Endothelial cell of umbilical vein (primary cell): ENCODE results near the gene ECE2.

Experiments
- CTCF ChIP-seq, 2 donors: IDR thresholded peaks; 1 replicate in 1 of 2; 2 replicates in 1 of 2; pipeline ENCODE4 v1.5.1; 2011; ENCODE audit warnings: low read length in 2 of 2, mild to moderate bottlenecking in 2 of 2, moderate library complexity in 2 of 2, control low read depth in 1 of 2, inconsistent platforms in 1 of 2, low read depth in 1 of 2; ENCODE audit not compliant: insufficient read depth in 1 of 2; ENCODE audit errors: extremely low read depth in 1 of 2
- EZH2 ChIP-seq: IDR thresholded peaks from 2 replicates; pipeline ENCODE4 v1.6.1; 2012; ENCODE audit warnings: borderline replicate concordance, low read depth, mild to moderate bottlenecking, moderate library complexity, low read length, inconsistent platforms; ENCODE audit not compliant: severe bottlenecking
- GATA2 ChIP-seq: IDR thresholded peaks from 2 replicates; pipeline ENCODE4 v1.7.0; 2011; ENCODE audit warnings: low read depth, mild to moderate bottlenecking, moderate library complexity, mixed read lengths, low read length; ENCODE audit not compliant: insufficient read length, insufficient read depth
- JUN ChIP-seq: IDR thresholded peaks from 2 replicates; pipeline ENCODE4 v1.6.1; 2011; ENCODE audit warnings: borderline replicate concordance, low read depth; ENCODE audit not compliant: insufficient read length, insufficient read depth
- MAX ChIP-seq: IDR thresholded peaks from 2 replicates; pipeline ENCODE4 v1.6.1; 2011; ENCODE audit not compliant: insufficient read depth, insufficient read length
- MYC ChIP-seq: IDR thresholded peaks from one replicate; pipeline ENCODE4 v1.6.1; 2011; ENCODE audit warnings: mild to moderate bottlenecking, low read depth, low read length
- POLR2A ChIP-seq: IDR thresholded peaks from 2 replicates; pipeline ENCODE4 v1.6.1; 2012; ENCODE audit warnings: low read depth, mild to moderate bottlenecking, control low read depth, low read length
- POLR2AphosphoS5 ChIP-seq: IDR thresholded peaks from 2 replicates; pipeline ENCODE4 v1.6.1; 2012; ENCODE audit warnings: low read depth, mild to moderate bottlenecking, control low read depth, low read length, moderate library complexity; ENCODE audit not compliant: insufficient read depth

DNA sequence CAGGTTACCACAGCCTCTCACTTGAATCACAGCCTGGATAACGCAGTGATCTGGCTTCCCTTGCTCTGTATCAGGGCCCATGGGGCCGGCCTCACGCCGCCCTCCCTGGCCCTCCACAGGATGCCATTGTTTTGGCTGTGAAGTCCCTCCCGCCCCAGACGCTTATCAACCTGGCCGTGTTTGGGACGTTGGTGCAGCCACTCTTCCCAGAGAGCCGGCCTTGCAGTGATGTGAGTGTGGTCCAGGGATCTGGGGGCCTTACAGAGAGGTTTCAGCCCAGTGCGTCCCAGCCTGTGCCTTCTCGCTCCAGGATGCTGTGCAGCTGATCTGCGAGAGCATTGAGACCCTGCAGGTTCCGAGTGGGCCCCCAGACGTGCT, 39.8 kb upstream of the ECE2 start:
- no peak for TF ChIP-seq POLR2A
- no peak for TF ChIP-seq CTCF (IDR thresholded peaks at IDR 0.05; ENCODE audit: extremely low read depth in 1 of 2, insufficient read depth in 1 of 2, low read depth in 1 of 2, low read length in 2 of 2)
- TF ChIP-seq JUN, result no peak
- TF ChIP-seq POLR2AphosphoS5, result no peak
- no peak for TF ChIP-seq MAX
- TF ChIP-seq EZH2, result no peak
- TF ChIP-seq MYC, result no peak
- TF ChIP-seq GATA2, result no peak
